GM18519 (cell line): ENCODE data around the gene ASL.
"Not testable (repeated sequence)": the region's sequence is repeated elsewhere in the genome, so short reads cannot be mapped to it uniquely, and the experiment has no call there.

Experiments used
- ATAC-seq: cut with Tn5 transposase; IDR thresholded peaks from one replicate; pipeline ENCODE4 v1.9.1; 2021; ENCODE audit warnings: mild to moderate bottlenecking, moderate library complexity; ENCODE audit not compliant: unreplicated experiment, low FRiP score

The ASL gene

DNA sequence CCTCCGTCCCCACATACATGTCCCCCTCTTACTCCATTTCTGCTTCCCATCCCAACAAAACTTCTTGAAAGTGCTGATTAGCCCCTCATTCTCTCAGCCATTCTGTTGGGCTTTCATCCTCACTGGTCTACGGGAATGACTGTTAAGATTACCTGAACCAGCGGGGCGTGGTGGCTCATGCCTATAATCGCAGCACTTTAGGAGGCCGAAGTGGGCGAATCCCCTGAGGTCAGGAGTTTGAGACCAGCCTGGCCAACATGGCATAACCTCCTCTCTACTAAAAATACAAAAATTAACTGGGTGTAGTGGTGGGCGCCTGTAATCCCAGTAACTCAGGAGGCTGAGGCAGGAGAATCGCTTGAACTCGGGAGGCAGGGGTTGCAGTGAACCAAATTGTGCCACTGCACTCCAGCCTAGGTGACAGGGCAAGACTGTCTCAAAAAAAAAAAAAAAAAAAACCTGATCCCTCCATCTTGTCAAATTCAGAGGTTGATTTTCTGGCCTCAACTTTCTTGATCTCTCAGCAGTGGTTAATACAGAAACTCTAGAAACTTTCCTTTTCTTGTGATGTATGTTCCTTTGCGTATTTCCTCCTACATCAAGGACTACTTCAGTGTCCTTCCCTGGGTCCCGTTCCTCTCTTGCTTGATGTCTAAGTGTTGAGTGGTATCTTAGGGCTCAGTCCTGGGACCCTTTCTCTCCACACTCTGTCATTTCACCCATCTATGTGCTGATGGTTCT is 41.2 kb downstream of the ASL start:
- ATAC-seq = not testable (repeated sequence)

DNA sequence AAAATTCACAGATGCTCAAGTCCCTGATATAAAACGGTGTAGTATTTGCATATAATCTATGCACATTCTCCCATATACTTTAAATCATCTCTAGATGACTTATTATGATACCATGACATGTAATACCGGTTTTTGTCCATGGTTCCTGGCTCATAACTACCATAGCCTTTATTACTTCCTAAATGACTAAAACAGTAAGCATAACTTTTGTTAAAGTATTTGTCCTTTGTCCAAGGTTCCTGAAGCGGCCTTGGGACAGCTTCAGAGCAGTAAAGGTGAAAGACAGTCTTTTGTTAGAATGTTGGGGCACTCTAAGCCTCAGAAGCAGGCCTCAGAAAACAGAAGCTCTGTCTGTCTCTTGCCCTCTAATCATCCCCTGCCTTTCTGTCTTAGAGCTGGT is 43.0 kb downstream of the ASL start:
- no peak for ATAC-seq

DNA sequence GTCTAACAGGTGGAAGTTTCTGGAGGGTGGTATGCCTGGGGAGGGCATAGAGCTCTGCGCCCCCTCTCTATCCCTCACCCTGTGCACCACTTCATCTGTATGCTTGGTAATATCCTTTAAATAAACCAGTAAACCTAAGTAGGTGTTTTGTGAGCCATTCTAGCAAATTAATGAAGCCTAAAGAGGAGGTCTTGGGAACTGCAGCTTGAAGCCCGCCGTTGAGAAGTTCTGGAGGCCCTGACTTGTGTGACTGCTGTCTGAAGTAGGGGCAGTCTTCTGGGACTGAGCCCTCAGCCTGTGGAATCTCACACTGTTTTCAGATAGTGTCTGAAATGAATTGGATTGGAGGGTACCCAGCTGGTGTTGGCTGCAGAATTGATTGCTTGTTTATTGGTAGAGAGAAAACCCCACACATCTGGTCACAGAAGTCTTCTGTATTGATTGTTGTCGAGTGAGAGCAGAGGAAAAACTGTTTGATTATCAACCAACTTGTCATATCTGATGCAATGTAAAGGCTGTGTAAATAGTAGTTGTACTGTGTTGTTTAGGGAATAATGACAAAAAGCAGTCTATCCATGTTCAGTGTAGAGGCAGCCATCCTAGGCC is 43.7 kb downstream of the ASL start:
- ATAC-seq = no peak

DNA sequence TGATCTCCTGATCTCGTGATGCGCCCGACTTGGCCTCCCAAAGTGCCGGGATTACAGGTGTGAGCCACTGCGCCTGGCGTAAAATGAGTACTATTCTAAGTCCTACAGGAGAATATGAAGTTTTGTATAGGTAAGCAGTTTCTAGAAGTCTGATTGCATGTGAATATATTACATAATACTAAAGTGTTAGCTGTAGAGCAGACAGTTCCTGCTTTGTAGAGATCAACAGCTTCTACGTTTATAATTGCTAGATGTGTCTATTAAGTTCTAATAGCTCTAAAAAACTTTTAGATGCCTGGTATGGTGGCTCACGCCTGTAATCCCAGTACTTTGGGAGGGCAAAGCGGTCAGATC is 47.5 kb downstream of the ASL start:
- ATAC-seq = no peak

DNA sequence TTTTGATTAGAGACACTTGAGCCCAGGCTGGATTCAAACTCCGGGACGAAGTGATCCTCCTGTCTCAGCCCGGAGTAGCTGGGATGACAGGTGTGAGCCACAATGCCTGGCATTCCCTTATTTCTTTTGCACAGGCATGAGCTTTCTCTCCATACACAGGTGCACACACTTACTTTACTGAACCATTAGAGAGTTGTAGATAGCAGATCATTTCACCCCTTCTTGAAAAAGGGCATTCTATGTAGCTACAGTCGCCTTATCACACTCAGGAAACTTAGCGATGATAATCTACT is 48.9 kb downstream of the ASL start:
- ATAC-seq = not testable (repeated sequence)

DNA sequence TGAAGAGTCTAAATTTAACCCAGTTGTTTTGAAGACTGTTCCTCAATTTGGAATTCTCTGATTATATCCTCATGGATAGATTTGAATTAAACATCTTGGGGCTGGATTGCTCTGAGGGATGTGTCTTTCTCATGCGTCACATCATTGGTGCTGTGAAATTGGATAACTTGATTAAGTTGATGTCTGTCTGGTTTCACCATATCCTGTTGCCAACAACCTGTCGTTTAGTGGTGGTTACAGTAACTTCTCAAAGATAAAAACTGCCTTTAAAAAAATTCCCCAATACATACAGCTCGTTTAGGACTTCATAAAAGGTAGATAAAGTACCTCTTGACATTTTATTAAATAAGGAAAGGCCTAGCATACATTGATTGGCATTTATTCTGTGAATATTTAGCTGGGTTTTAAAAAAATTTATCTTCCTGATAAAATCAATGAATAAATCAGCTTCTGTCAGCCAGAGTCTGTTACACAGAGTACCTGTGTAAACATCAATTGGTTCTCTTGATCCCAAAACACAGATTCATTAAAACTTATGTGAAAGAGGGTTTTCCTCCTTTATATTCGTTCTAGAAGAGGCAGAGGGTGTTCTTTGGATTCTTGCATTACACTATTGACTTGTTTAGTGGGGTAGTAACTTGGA is 49.6 kb downstream of the ASL start:
- ATAC-seq = no peak

DNA sequence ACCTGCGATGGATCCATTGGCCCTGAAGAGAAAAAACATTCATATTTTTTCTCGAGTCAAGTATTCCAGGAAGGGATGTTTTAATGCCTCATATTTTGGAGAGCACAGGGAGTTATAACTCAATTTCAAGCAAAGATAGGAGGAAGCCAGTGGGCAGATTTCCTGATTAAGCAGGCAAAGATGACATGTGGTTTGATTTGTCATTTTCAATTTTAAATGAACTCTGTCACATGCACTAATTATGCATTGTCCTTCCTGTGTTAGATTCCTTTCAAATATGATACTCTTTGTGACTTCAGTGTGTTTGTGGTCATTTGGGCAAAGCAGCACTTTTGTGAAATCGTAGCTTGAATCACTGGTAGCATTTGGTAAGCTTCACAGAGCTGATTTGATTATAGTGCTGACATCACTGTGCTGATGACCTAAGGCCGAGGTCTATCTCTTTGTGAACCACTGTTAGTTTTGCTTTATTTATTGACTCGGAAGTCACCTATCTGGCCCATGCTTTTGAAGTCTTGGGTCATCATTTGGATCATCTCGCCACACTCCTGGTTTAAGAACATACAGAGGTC is 50.2 kb downstream of the ASL start:
- not testable (repeated sequence) for ATAC-seq

DNA sequence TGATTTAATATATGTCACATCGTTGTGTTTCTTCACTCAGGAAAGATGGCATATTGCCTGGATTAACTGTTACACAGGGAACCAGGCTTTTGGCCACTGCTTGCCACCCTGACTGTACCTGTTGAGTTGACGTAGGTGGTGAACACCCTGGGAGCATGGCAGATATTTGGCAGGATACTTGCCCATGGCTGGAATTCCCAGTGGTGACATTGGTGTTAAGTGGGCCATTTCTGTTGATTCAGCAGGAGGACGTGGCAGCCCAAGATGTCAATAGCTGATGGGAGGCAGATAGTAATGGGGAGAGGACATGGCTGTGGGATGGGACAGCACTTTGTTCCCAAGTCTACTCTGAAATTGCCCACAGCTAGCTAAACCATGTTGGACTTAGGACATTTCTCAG is 51.6 kb downstream of the ASL start:
- not testable (repeated sequence) for ATAC-seq

DNA sequence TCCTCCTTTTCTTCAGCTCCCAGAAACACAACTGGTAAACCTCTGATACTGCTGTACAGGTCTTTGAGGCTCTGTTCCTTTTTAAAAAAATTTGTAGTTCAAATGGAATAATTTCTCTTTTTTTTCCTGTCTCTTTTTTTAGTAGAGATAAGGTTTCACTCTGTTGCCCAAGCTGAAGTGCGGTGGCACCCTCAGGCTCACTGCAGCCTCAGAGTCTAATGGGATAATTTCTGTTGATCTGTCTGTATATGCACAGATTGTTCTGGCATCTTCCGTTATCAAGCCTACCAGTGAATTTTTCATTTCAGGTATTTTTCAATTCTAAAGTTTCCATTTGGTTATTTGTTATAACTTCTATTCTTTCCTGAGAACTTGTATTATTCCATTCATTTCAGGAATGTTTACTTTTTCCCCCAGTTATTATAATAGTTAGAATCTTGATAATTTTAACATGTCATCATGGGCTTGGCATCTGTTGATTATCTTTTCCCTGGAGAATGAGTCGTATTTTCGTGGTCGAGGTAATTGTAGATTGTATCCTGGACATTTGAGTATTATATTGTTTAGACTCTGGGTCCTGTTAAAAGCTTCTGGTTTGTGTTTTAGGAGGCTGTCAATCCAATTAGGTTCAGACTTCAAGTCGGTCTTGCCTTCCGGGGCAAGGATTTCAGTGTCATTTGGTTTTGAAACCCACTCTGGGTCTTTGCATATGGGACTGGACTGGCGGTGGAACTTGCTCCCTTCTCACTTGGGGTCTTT is 63.6 kb downstream of the ASL start:
- ATAC-seq = no peak

DNA sequence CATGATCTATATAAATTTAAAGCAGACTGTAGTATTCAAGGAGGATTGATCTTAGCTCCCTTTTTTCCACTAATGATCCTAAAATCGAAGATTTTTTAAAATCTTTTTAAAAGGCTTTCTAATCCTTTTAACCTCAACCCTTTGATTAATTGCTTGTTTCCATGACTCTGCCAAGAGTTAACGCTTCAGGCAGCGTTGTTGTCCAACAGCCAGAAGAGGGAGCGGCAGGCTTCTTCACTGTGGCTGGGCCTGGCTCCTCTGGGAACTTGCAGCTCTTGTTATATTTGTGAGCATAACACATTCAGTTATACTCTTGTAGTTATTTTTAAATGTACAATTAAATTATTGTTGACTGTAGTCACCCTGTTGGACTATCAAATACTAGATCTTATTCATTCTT is 65.3 kb downstream of the ASL start:
- ATAC-seq = no peak

DNA sequence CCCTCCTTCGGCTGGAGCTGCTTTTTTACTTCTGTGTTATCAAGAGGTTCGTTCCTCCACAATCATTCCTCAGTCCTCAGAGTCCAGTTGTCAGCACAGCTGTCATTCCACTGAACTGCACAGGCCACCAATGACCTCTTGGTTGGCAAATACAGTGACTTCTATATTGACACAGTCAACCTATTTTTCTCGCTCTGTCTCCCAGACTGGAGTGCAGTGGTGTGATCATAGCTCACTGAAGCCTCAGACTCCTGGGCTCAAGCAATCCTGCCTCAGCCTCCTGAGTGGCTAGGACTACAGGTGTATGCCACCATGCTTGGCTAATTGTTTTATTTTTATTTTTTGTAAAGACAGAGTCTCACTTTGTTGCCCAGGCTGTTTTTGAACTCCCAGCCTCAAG is 66.7 kb downstream of the ASL start:
- no peak for ATAC-seq

DNA sequence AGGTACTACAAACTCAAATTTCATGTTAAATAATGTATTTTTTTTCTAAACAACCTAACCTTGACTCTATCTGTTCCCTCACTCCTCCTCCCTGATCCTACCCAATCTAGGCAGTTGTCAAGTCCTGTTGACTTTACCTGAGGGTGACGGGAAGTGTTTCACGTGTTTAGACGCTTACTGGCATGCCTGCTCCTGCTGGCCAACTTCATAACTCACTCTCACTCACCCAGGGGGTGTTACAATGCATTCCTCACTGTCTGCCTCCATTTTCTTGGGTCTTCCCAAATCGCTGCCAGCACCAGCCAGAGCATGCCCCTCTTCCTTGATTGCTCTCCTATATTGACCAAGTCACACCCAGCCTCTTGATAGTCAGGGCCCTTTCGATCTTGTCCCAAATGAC is 67.4 kb downstream of the ASL start:
- no peak for ATAC-seq
